GM18858 (cell line): Measurements from ENCODE around the gene PDE11A.

Experiments
- ATAC-seq: cut with Tn5 transposase; IDR thresholded peaks from one replicate; pipeline ENCODE4 v1.9.1; 2021; ENCODE audit not compliant: unreplicated experiment

PDE11A gene

GRCh38 chr2:177771191-177771590 lies 301.4 kb downstream of the PDE11A start:
- no peak for ATAC-seq

GRCh38 chr2:177767768-177768167 lies 304.8 kb downstream of the PDE11A start:
- no peak for ATAC-seq

- ATAC-seq, result no peak
These were observed 306.9 kb downstream of the PDE11A start for GRCh38 chr2:177765698-177766097.

GRCh38 chr2:177763531-177764265 lies 308.9 kb downstream of the PDE11A start:
- ATAC-seq, result peak; percentile 93

- no peak for ATAC-seq
These were observed 313.1 kb downstream of the PDE11A start for GRCh38 chr2:177759443-177759842.

GRCh38 chr2:177758591-177759371 lies 313.8 kb downstream of the PDE11A start:
- no peak for ATAC-seq

- ATAC-seq, result no peak
These were observed 316.2 kb downstream of the PDE11A start for GRCh38 chr2:177756336-177756735.

- no peak for ATAC-seq
These were observed 318.1 kb downstream of the PDE11A start for GRCh38 chr2:177754492-177754873.

GRCh38 chr2:177753682-177754491 lies 318.7 kb downstream of the PDE11A start:
- no peak for ATAC-seq

- ATAC-seq, result no peak
These were observed 324.2 kb downstream of the PDE11A start for GRCh38 chr2:177748360-177748759.

- ATAC-seq, result no peak
These were observed 325.2 kb downstream of the PDE11A start for GRCh38 chr2:177747384-177747783.

GRCh38 chr2:177746358-177746757 lies 326.2 kb downstream of the PDE11A start:
- no peak for ATAC-seq

GRCh38 chr2:177745531-177745930 lies 327.0 kb downstream of the PDE11A start:
- ATAC-seq, result no peak

GRCh38 chr2:177742851-177743250 lies 329.7 kb downstream of the PDE11A start:
- ATAC-seq, result no peak

GRCh38 chr2:177741866-177742265 lies 330.7 kb downstream of the PDE11A start:
- no peak for ATAC-seq

GRCh38 chr2:177740700-177741099 lies 331.9 kb downstream of the PDE11A start:
- ATAC-seq, result no peak

GRCh38 chr2:177738461-177739235 lies 333.9 kb downstream of the PDE11A start:
- no peak for ATAC-seq

GRCh38 chr2:177735318-177735803 lies 337.2 kb downstream of the PDE11A start:
- ATAC-seq, result no peak

GRCh38 chr2:177733322-177733855 lies 339.2 kb downstream of the PDE11A start:
- ATAC-seq, result no peak

- ATAC-seq, result no peak
These were observed 341.2 kb downstream of the PDE11A start for GRCh38 chr2:177731384-177731783.
